GM19023 (cell line): ENCODE measurements around the gene FAM193A.
"Not testable (repeated sequence)": the region's sequence is repeated elsewhere in the genome, so short reads cannot be mapped to it uniquely, and the experiment has no call there.

ENCODE experiments used
- ATAC-seq: cut with Tn5 transposase; IDR thresholded peaks from one replicate; pipeline ENCODE4 v1.9.1; 2021; ENCODE audit warnings: mild to moderate bottlenecking, moderate library complexity; ENCODE audit not compliant: unreplicated experiment

Gene FAM193A

GRCh38 chr4:2716236-2716635 is 179.8 kb downstream of the FAM193A start:
- no peak for ATAC-seq

GRCh38 chr4:2721586-2721985 is 185.1 kb downstream of the FAM193A start:
- ATAC-seq: no peak

- ATAC-seq: no peak
These were observed 185.6 kb downstream of the FAM193A start for GRCh38 chr4:2722033-2722432.

- ATAC-seq: no peak
These were observed 187.3 kb downstream of the FAM193A start for GRCh38 chr4:2723751-2724150.

- no peak for ATAC-seq
These were observed 188.9 kb downstream of the FAM193A start for GRCh38 chr4:2725380-2725779.

GRCh38 chr4:2726881-2727280 is 190.4 kb downstream of the FAM193A start:
- not testable (repeated sequence) for ATAC-seq

GRCh38 chr4:2728221-2728620 is 191.8 kb downstream of the FAM193A start:
- no peak for ATAC-seq

- ATAC-seq: no peak
These were observed 192.5 kb downstream of the FAM193A start for GRCh38 chr4:2728806-2729532.

GRCh38 chr4:2729533-2729875 is 193.1 kb downstream of the FAM193A start:
- no peak for ATAC-seq

GRCh38 chr4:2731907-2732317 is 195.5 kb downstream of the FAM193A start:
- ATAC-seq: no peak

GRCh38 chr4:2732526-2732925 is 196.1 kb downstream of the FAM193A start:
- no peak for ATAC-seq

- no peak for ATAC-seq
These were observed 196.8 kb downstream of the FAM193A start for GRCh38 chr4:2733001-2733843.

- ATAC-seq: no peak
These were observed 197.6 kb downstream of the FAM193A start for GRCh38 chr4:2733844-2734574.

GRCh38 chr4:2734612-2735011 is 198.2 kb downstream of the FAM193A start:
- ATAC-seq: no peak

- no peak for ATAC-seq
These were observed 199.4 kb downstream of the FAM193A start for GRCh38 chr4:2735869-2736268.

- ATAC-seq: not testable (repeated sequence)
These were observed 201.8 kb downstream of the FAM193A start for GRCh38 chr4:2738296-2738695.

- ATAC-seq: no peak
These were observed 205.2 kb downstream of the FAM193A start for GRCh38 chr4:2741626-2742025.

- no peak for ATAC-seq
These were observed 205.8 kb downstream of the FAM193A start for GRCh38 chr4:2742081-2742822.

- ATAC-seq: no peak
These were observed 206.5 kb downstream of the FAM193A start for GRCh38 chr4:2742823-2743517.
